PC-3 (cell line): ENCODE measurements around the gene PCSK1.

Experiments
- EZH2 ChIP-seq: fragments of 300-600 bp; sonication (generic); IDR thresholded peaks from one replicate; pipeline ENCODE4 v1.6.1; 2017; ENCODE audit warnings: antibody characterized with exemption, mild to moderate bottlenecking, low read length; ENCODE audit not compliant: unreplicated experiment
- TF ChIP-seq, protein P1 (sequence below): fragments of 300-600 bp; sonication (generic); conservative IDR thresholded peaks from 2 replicates; pipeline ENCODE4 v1.5.1; 2017; ENCODE audit warnings: antibody characterized with exemption, low read depth, mild to moderate bottlenecking, low read length

DNA sequence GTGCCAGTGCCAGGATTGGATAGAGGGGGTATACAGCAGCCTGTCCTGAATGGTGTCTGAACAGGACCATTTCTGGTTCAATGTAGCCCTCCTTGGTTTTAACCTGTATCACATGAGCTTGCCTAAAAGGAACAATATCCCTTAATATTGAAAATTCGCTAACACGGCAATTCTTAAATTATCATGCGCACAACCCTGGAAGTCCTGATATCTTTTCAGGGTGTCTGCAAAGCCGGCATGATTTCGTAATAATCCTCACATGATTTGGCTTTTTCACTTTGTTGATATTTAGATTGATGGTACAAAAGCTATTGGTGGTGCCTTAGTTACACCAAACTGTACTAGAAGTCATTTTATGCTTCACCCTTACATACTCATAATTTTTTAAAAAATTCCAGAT lies 53.2 kb downstream of the PCSK1 start:
- TF ChIP-seq, protein P1, sequence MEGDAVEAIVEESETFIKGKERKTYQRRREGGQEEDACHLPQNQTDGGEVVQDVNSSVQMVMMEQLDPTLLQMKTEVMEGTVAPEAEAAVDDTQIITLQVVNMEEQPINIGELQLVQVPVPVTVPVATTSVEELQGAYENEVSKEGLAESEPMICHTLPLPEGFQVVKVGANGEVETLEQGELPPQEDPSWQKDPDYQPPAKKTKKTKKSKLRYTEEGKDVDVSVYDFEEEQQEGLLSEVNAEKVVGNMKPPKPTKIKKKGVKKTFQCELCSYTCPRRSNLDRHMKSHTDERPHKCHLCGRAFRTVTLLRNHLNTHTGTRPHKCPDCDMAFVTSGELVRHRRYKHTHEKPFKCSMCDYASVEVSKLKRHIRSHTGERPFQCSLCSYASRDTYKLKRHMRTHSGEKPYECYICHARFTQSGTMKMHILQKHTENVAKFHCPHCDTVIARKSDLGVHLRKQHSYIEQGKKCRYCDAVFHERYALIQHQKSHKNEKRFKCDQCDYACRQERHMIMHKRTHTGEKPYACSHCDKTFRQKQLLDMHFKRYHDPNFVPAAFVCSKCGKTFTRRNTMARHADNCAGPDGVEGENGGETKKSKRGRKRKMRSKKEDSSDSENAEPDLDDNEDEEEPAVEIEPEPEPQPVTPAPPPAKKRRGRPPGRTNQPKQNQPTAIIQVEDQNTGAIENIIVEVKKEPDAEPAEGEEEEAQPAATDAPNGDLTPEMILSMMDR = no peak
- TF ChIP-seq EZH2 = no peak
